Type B pancreatic cell (in vitro differentiated cells): ENCODE data around the gene LHPP. TPM values are rescaled to one million over a fixed set of nuclear protein-coding genes. Genes with fewer than 3 reads are reported as not detected.
A peak's percentile ranks its signal among the peaks of the same experiment; 100 is the strongest.

Source experiments
- DNase-seq: peaks from one replicate; pipeline ENCODE4 v3.0.0; 2021; ENCODE audit warnings: mixed read lengths; ENCODE audit not compliant: unreplicated experiment; ENCODE audit errors: extremely low spot score
- H3K27ac Mint-ChIP-seq: 2 replicates; pipeline ENCODE4 v1.8.0; 2021; ENCODE audit warnings: mild to moderate bottlenecking, mixed read lengths
- H3K27me3 Mint-ChIP-seq: 2 replicates; pipeline ENCODE4 v1.8.0; 2021; ENCODE audit warnings: mixed read lengths
- H3K36me3 Mint-ChIP-seq: 2 replicates; pipeline ENCODE4 v1.8.0; 2021; ENCODE audit warnings: mixed read lengths
- H3K4me1 Mint-ChIP-seq: one replicate; pipeline ENCODE4 v1.8.0; 2021; ENCODE audit warnings: mixed read lengths; ENCODE audit not compliant: unreplicated experiment
- H3K4me3 Mint-ChIP-seq: 2 replicates; pipeline ENCODE4 v1.8.0; 2021; ENCODE audit warnings: mild to moderate bottlenecking, mixed read lengths
- H3K9me3 Mint-ChIP-seq: 2 replicates; pipeline ENCODE4 v1.8.0; 2021; ENCODE audit warnings: mixed read lengths
- CTCF ChIP-seq: fragments of 200-600 bp; sonication (generic); conservative IDR thresholded peaks from 2 replicates; pipeline ENCODE4 v1.5.0; 2021; ENCODE audit warnings: antibody characterized with exemption, mild to moderate bottlenecking
- total RNA-seq: library from RNA; stranded (reverse); gene quantifications from 2 replicates; pipeline ENCODE4 v1.2.1, GENCODE V29; 2021; ENCODE audit warnings: low replicate concordance

The LHPP gene
- total RNA-seq, 1 donor from 2014 or later, result 12.7 TPM

GRCh38 chr10:124468624-124469023, 7.0 kb downstream of the LHPP start:
- Mint-ChIP-seq H3K4me3 (no peak overlapping the region), H3K27ac (no peak overlapping the region)

GRCh38 chr10:124469956-124470484, 8.4 kb downstream of the LHPP start:
- Mint-ChIP-seq H3K36me3 (no peaks in the 10 kb centered on the region), H3K4me3 (no peak overlapping the region), H3K9me3 (no peaks in the 10 kb centered on the region), H3K4me1 (peaks cover 8% of the 10 kb centered on the region), H3K27me3 (no peaks in the 10 kb centered on the region), H3K27ac (peak overlapping the region; percentile 76)
- no peak for DNase-seq
- TF ChIP-seq CTCF, result no peak

More at GRCh38 chr10:124468624-124469023, 7.0 kb downstream of the LHPP start:
- H3K27me3 Mint-ChIP-seq, result no peaks in the 10 kb centered on the region
- H3K4me1 Mint-ChIP-seq, result peaks cover 19% of the 10 kb centered on the region
- H3K36me3 Mint-ChIP-seq, result no peaks in the 10 kb centered on the region
- TF ChIP-seq CTCF, result no peak
- no peak for DNase-seq
- H3K9me3 Mint-ChIP-seq, result no peaks in the 10 kb centered on the region

GRCh38 chr10:124470544-124471434, 9.2 kb downstream of the LHPP start:
- no peak for TF ChIP-seq CTCF
- Mint-ChIP-seq H3K36me3 (no peaks in the 10 kb centered on the region), H3K4me3 (no peak overlapping the region), H3K27me3 (no peaks in the 10 kb centered on the region), H3K9me3 (no peaks in the 10 kb centered on the region), H3K27ac (peak overlapping the region; percentile 76), H3K4me1 (peaks cover 5% of the 10 kb centered on the region)
- no peak for DNase-seq

GRCh38 chr10:124472071-124472470, 10.4 kb downstream of the LHPP start:
- TF ChIP-seq CTCF, result no peak
- Mint-ChIP-seq H3K9me3 (no peaks in the 10 kb centered on the region), H3K27ac (no peak overlapping the region), H3K36me3 (no peaks in the 10 kb centered on the region), H3K27me3 (no peaks in the 10 kb centered on the region), H3K4me3 (no peak overlapping the region), H3K4me1 (no peaks in the 10 kb centered on the region)
- no peak for DNase-seq

- no peaks in the 10 kb centered on the region for H3K36me3 Mint-ChIP-seq
- no peaks in the 10 kb centered on the region for H3K27me3 Mint-ChIP-seq
- no peak for TF ChIP-seq CTCF
- no peaks in the 10 kb centered on the region for H3K9me3 Mint-ChIP-seq
- no peaks in the 10 kb centered on the region for H3K4me1 Mint-ChIP-seq
- no peak overlapping the region for H3K4me3 Mint-ChIP-seq
- H3K27ac Mint-ChIP-seq, result no peak overlapping the region
- no peak for DNase-seq
Measured at GRCh38 chr10:124473070-124473469, 11.4 kb downstream of the LHPP start.
